SK-N-SH treated with all-trans-retinoic acid at 6 μM for 48 hours (cell line): Measurements from ENCODE around the gene TTC27.

ENCODE experiments used
- ARNTL ChIP-seq: fragments of 450-650 bp; formaldehyde crosslinking; IDR thresholded peaks from 2 replicates; pipeline ENCODE4 v1.5.0; 2020; ENCODE audit warnings: low read depth, mild to moderate bottlenecking, moderate library complexity, borderline replicate concordance
- OSR1 ChIP-seq: fragments of 250-450 bp; sonication (Bioruptor Pico); IDR thresholded peaks from 2 replicates; pipeline ENCODE4 v1.8.0; 2022; ENCODE audit warnings: moderate library complexity, mild to moderate bottlenecking, inconsistent platforms
- RARB ChIP-seq: fragments of 250-450 bp; sonication (Bioruptor Pico); IDR thresholded peaks from 2 replicates; pipeline ENCODE4 v1.8.0; 2021; ENCODE audit warnings: mild to moderate bottlenecking, moderate library complexity
- SNAI2 ChIP-seq: fragments of 250-450 bp; sonication (Bioruptor Pico); IDR thresholded peaks from 2 replicates; pipeline ENCODE4 v1.5.0; 2020; ENCODE audit warnings: mild to moderate bottlenecking, moderate library complexity
- TOX ChIP-seq: fragments of 250-450 bp; sonication (Bioruptor Pico); IDR thresholded peaks from 2 replicates; pipeline ENCODE4 v1.8.0; 2021; ENCODE audit warnings: mild to moderate bottlenecking, moderate library complexity, borderline replicate concordance
- ZC3H10 ChIP-seq: fragments of 250-450 bp; sonication (Bioruptor Pico); IDR thresholded peaks from 2 replicates; pipeline ENCODE4 v1.5.1; 2021; ENCODE audit warnings: mild to moderate bottlenecking, moderate library complexity
- ZFP3 ChIP-seq: fragments of 250-450 bp; sonication (Bioruptor Pico); IDR thresholded peaks from 2 replicates; pipeline ENCODE4 v1.5.0; 2020; ENCODE audit warnings: mild to moderate bottlenecking, moderate library complexity
- ZFP30 ChIP-seq: fragments of 450-650 bp; formaldehyde crosslinking; IDR thresholded peaks from 2 replicates; pipeline ENCODE4 v1.5.0; 2022; ENCODE audit warnings: mild to moderate bottlenecking, moderate library complexity
- ZNF565 ChIP-seq: fragments of 450-650 bp; formaldehyde crosslinking; conservative IDR thresholded peaks from 2 replicates; pipeline ENCODE4 v1.5.0; 2020; ENCODE audit warnings: low read depth, mild to moderate bottlenecking, moderate library complexity
- ZNF70 ChIP-seq: fragments of 450-650 bp; formaldehyde crosslinking; IDR thresholded peaks from 2 replicates; pipeline ENCODE4 v1.5.0; 2020; ENCODE audit warnings: mild to moderate bottlenecking, moderate library complexity
- ZNF8 ChIP-seq: fragments of 450-650 bp; formaldehyde crosslinking; IDR thresholded peaks from 2 replicates; pipeline ENCODE4 v1.5.0; 2020; ENCODE audit warnings: mild to moderate bottlenecking, moderate library complexity
- TF ChIP-seq, protein P1 (sequence below): fragments of 250-450 bp; sonication (Bioruptor Pico); IDR thresholded peaks from 2 replicates; pipeline ENCODE4 v1.8.0; 2020; ENCODE audit warnings: mild to moderate bottlenecking, moderate library complexity, borderline replicate concordance
- TF ChIP-seq, protein P2 (sequence below): fragments of 250-450 bp; sonication (Bioruptor Pico); IDR thresholded peaks from 2 replicates; pipeline ENCODE4 v1.5.1; 2020; ENCODE audit warnings: low read depth, mild to moderate bottlenecking, moderate library complexity
- TF ChIP-seq, protein P3 (sequence below): fragments of 250-450 bp; sonication (Bioruptor Pico); IDR thresholded peaks from 2 replicates; pipeline ENCODE4 v1.5.0; 2020; ENCODE audit warnings: mild to moderate bottlenecking, moderate library complexity

DNA sequence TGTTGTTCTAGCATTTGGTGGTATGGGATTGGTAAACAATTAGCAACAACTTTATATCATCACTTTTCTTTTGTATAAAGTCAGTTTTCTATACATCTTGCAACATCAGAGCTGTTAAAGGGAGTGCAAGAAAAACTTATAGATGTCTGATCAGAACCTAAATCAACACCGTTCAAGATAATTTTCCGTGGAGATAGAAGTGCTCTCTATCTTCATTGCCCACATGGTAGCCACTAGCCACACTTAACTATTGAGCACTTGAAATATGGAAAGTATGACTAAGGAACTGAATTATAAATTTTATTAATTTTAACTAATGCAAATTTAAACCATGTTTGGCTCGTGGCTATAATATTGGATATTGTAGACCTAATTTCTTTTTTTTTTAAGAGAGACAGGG lies 5.2 kb downstream of the TTC27 start:
- TF ChIP-seq, protein P1, sequence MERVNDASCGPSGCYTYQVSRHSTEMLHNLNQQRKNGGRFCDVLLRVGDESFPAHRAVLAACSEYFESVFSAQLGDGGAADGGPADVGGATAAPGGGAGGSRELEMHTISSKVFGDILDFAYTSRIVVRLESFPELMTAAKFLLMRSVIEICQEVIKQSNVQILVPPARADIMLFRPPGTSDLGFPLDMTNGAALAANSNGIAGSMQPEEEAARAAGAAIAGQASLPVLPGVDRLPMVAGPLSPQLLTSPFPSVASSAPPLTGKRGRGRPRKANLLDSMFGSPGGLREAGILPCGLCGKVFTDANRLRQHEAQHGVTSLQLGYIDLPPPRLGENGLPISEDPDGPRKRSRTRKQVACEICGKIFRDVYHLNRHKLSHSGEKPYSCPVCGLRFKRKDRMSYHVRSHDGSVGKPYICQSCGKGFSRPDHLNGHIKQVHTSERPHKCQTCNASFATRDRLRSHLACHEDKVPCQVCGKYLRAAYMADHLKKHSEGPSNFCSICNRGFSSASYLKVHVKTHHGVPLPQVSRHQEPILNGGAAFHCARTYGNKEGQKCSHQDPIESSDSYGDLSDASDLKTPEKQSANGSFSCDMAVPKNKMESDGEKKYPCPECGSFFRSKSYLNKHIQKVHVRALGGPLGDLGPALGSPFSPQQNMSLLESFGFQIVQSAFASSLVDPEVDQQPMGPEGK (CRISPR knock-in tag) = no peak
- TF ChIP-seq ZNF565 (CRISPR knock-in tag) (no peak), ZNF8 (no peak), ZC3H10 (CRISPR knock-in tag) (no peak), RARB (CRISPR knock-in tag) (no peak), ZFP3 (CRISPR knock-in tag) (no peak), ZNF70 (CRISPR knock-in tag) (no peak), SNAI2 (CRISPR knock-in tag) (no peak), OSR1 (CRISPR knock-in tag) (no peak), TOX (CRISPR knock-in tag) (no peak), ZFP30 (CRISPR knock-in tag) (no peak), ARNTL (CRISPR knock-in tag) (no peak)
- TF ChIP-seq, protein P2, sequence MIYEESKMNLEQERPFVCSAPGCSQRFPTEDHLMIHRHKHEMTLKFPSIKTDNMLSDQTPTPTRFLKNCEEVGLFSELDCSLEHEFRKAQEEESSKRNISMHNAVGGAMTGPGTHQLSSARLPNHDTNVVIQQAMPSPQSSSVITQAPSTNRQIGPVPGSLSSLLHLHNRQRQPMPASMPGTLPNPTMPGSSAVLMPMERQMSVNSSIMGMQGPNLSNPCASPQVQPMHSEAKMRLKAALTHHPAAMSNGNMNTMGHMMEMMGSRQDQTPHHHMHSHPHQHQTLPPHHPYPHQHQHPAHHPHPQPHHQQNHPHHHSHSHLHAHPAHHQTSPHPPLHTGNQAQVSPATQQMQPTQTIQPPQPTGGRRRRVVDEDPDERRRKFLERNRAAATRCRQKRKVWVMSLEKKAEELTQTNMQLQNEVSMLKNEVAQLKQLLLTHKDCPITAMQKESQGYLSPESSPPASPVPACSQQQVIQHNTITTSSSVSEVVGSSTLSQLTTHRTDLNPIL = no peak
- TF ChIP-seq, protein P3, sequence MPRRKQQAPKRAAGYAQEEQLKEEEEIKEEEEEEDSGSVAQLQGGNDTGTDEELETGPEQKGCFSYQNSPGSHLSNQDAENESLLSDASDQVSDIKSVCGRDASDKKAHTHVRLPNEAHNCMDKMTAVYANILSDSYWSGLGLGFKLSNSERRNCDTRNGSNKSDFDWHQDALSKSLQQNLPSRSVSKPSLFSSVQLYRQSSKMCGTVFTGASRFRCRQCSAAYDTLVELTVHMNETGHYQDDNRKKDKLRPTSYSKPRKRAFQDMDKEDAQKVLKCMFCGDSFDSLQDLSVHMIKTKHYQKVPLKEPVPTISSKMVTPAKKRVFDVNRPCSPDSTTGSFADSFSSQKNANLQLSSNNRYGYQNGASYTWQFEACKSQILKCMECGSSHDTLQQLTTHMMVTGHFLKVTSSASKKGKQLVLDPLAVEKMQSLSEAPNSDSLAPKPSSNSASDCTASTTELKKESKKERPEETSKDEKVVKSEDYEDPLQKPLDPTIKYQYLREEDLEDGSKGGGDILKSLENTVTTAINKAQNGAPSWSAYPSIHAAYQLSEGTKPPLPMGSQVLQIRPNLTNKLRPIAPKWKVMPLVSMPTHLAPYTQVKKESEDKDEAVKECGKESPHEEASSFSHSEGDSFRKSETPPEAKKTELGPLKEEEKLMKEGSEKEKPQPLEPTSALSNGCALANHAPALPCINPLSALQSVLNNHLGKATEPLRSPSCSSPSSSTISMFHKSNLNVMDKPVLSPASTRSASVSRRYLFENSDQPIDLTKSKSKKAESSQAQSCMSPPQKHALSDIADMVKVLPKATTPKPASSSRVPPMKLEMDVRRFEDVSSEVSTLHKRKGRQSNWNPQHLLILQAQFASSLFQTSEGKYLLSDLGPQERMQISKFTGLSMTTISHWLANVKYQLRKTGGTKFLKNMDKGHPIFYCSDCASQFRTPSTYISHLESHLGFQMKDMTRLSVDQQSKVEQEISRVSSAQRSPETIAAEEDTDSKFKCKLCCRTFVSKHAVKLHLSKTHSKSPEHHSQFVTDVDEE = no peak
